Smooth muscle cell (in vitro differentiated cells): ENCODE results near the gene PGM1. TPM values are rescaled to one million over a fixed set of nuclear protein-coding genes. Genes with fewer than 3 reads are reported as not detected.

Source experiments
- DNase-seq: peaks from one replicate; lab custom pipeline; 2025; ENCODE audit not compliant: unreplicated experiment; lab: John Stamatoyannopoulos, UW
- H2AFZ ChIP-seq: fragments of 200-600 bp; sonication (generic); 2 replicates; pipeline ENCODE4 v1.6.0; 2016; ENCODE audit warnings: antibody characterized with exemption, low read depth, mild to moderate bottlenecking
- H3F3A ChIP-seq: fragments of 200-600 bp; sonication (generic); 2 replicates; pipeline ENCODE4 v1.6.0; 2017; ENCODE audit warnings: antibody characterized with exemption, low read depth
- H3K27ac ChIP-seq: fragments of 200-600 bp; sonication (generic); 2 replicates; pipeline ENCODE4 v1.5.1; 2016; ENCODE audit warnings: low read depth, mild to moderate bottlenecking
- H3K27me3 ChIP-seq: fragments of 200-600 bp; sonication (generic); 2 replicates; pipeline ENCODE4 v1.6.1; 2016; ENCODE audit warnings: low read depth, mild to moderate bottlenecking
- H3K36me3 ChIP-seq: fragments of 200-600 bp; sonication (generic); 2 replicates; pipeline ENCODE4 v1.5.1; 2016; ENCODE audit warnings: low read depth
- H3K4me1 ChIP-seq: fragments of 200-600 bp; sonication (generic); 2 replicates; pipeline ENCODE4 v1.5.1; 2016; ENCODE audit warnings: low read depth
- H3K4me2 ChIP-seq: fragments of 200-600 bp; sonication (generic); 2 replicates; pipeline ENCODE4 v1.6.0; 2016; ENCODE audit warnings: mild to moderate bottlenecking
- H3K4me3 ChIP-seq: fragments of 200-600 bp; sonication (generic); 2 replicates; pipeline ENCODE4 v1.5.1; 2016; ENCODE audit warnings: mild to moderate bottlenecking
- H3K79me2 ChIP-seq: fragments of 200-600 bp; sonication (generic); 2 replicates; pipeline ENCODE4 v1.6.0; 2016; ENCODE audit warnings: low read depth, mild to moderate bottlenecking
- H3K9ac ChIP-seq: fragments of 200-600 bp; sonication (generic); 2 replicates; pipeline ENCODE4 v1.6.0; 2016; ENCODE audit warnings: low read depth
- H3K9me3 ChIP-seq: fragments of 200-600 bp; sonication (generic); replicated peaks from 2 replicates; pipeline ENCODE4 v1.5.1; 2016; ENCODE audit warnings: low read depth
- H4K20me1 ChIP-seq: fragments of 200-600 bp; sonication (generic); 2 replicates; pipeline ENCODE4 v1.6.0; 2016; ENCODE audit warnings: low read depth
- WGBS: methylation state at CpG from one replicate; pipeline ENCODE4 v1.1.7; 2016; ENCODE audit warnings: low lambda C conversion rate; 5-methylcytosine and 5-hydroxymethylcytosine counted together
- polyA plus RNA-seq: library from polyadenylated mRNA; unstranded; fragments of >200 nt; fragmentation: Nextera tagmentation; extraction: Ambion mirVana; gene quantifications from 2 replicates; pipeline ENCODE4 v1.2.1, GENCODE V29; 2016
- total RNA-seq: library from RNA; depleted of rRNA; stranded (reverse); fragments of >200 nt; gene quantifications from 2 replicates; pipeline ENCODE4 v1.2.3, GENCODE V29; 2014
- TF ChIP-seq, protein P1 (sequence below): fragments of 200-600 bp; sonication (generic); IDR thresholded peaks from 2 replicates; pipeline ENCODE4 v1.5.1; 2017; ENCODE audit warnings: borderline replicate concordance, mild to moderate bottlenecking, antibody characterized with exemption; ENCODE audit not compliant: insufficient read depth, poor library complexity, severe bottlenecking

Gene PGM1
- total and polyA plus RNA-seq, 2 experiments from 2014 or later = 72.7 to 87.6 TPM

DNA sequence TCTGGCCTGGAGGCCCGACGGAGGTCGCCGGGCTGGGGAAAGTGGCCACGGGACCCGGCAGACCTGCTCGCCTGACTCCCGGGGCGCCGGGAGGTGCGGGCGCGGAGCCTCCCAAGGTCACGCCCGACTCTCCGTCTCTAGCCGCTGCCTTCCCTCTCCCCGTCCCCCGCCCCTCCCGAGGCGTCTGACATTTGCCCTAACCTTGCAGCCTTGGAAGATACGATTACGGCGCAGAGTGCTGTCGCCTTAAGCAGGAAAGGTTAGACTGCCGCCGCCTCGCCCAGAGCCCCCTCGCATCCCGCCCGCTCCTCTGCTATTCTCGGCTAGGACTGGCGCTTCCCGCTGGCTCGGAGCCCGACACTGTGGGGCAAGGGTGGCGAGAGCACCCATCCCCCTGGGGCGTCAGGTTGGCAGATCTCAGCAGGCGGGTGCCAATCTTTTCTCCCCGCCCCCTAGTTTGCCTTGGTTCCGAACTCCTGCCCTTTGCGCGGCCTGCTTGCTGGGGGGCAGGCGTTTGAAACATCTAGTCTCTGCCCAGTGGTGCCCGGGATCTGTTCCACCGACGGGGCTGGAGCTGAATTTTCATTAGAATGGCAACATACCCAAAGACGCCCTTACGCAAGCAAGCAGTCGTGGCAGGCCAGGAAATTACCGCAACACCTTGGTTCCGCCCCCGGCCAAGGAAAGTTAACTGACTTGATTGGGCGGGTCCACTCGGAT is 835 bp downstream of the PGM1 start:
- Histone ChIP-seq H3K4me2 (peak overlapping the region; percentile 92), H3K9me3 (no peaks in the 10 kb centered on the region), H3K27ac (peak overlapping the region; percentile 23), H3K36me3 (no peaks in the 10 kb centered on the region), H2AFZ (peak overlapping the region; percentile 100), H3F3A (no peaks in the 10 kb centered on the region), H3K4me1 (no peaks in the 10 kb centered on the region), H4K20me1 (peaks cover 26% of the 10 kb centered on the region), H3K27me3 (no peaks in the 10 kb centered on the region), H3K9ac (peak overlapping the region; percentile 63), H3K4me3 (peak overlapping the region; percentile 97), H3K79me2 (peaks cover 19% of the 10 kb centered on the region)
- DNase-seq = peak; percentile 55
- WGBS = 4% methylated on average over 50 of the region's 55 CpGs
- TF ChIP-seq, protein P1, sequence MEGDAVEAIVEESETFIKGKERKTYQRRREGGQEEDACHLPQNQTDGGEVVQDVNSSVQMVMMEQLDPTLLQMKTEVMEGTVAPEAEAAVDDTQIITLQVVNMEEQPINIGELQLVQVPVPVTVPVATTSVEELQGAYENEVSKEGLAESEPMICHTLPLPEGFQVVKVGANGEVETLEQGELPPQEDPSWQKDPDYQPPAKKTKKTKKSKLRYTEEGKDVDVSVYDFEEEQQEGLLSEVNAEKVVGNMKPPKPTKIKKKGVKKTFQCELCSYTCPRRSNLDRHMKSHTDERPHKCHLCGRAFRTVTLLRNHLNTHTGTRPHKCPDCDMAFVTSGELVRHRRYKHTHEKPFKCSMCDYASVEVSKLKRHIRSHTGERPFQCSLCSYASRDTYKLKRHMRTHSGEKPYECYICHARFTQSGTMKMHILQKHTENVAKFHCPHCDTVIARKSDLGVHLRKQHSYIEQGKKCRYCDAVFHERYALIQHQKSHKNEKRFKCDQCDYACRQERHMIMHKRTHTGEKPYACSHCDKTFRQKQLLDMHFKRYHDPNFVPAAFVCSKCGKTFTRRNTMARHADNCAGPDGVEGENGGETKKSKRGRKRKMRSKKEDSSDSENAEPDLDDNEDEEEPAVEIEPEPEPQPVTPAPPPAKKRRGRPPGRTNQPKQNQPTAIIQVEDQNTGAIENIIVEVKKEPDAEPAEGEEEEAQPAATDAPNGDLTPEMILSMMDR = no peak

DNA sequence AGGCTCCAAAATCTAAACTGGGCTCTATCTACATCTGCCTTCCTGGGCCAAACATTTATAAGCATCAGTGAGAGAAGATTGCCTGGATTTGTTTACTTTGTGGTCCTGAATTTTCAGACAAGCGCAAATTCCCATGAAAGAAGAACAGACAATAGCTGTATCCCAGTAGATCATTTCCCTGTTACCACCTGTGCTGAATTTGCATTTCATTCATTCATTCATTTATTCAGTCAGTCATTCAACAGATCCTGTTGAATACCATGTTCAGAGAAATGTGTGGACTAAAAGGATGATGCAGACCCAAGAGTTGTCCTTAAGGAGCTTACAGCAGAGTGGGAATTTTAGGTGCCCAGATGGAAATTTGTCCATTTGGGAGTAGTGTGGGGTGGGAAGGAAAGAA is 2.2 kb downstream of the PGM1 start:
- Histone ChIP-seq H2AFZ (no peak overlapping the region), H3K4me3 (no peak overlapping the region)

DNA sequence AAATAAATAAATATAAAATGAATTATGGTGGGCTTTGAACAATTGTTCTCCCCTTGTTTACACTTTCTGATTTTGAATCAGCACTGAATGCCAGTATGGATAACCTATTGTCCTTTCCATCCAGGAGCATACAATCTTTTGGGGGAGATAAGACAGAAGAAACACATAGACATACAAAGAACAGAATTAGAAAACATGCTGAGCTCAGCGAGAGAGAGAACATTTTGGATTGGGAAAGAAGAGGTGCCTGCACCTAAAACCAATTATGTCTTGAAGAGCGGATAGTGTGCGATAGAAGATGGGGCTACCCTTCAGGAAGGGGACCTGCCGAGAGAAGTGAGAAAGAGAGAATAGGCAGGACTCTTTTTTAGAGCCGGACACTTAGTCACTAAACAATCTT is 6.6 kb downstream of the PGM1 start:
- no peak overlapping the region for H3K9ac ChIP-seq

More for the DNA sequence above, 2.2 kb downstream of the PGM1 start:
- Histone ChIP-seq H4K20me1 (peaks cover 37% of the 10 kb centered on the region), H3K27me3 (no peaks in the 10 kb centered on the region), H3K9me3 (no peaks in the 10 kb centered on the region), H3F3A (no peaks in the 10 kb centered on the region), H3K27ac (no peak overlapping the region), H3K4me1 (no peaks in the 10 kb centered on the region), H3K4me2 (peak overlapping the region; percentile 92), H3K9ac (no peak overlapping the region), H3K79me2 (peaks cover 19% of the 10 kb centered on the region), H3K36me3 (no peaks in the 10 kb centered on the region)
- DNase-seq = no peak
- WGBS = 100% methylated on average over 1 of the region's 1 CpG
- TF ChIP-seq, protein P1 = no peak

More for the DNA sequence above, 6.6 kb downstream of the PGM1 start:
- TF ChIP-seq, protein P1 = no peak
- no peaks in the 10 kb centered on the region for H3F3A ChIP-seq
- H3K79me2 ChIP-seq = peaks cover 27% of the 10 kb centered on the region
- H3K27ac ChIP-seq = no peak overlapping the region
- no peaks in the 10 kb centered on the region for H3K27me3 ChIP-seq
- H3K4me1 ChIP-seq = no peaks in the 10 kb centered on the region
- no peak overlapping the region for H3K4me2 ChIP-seq
- H2AFZ ChIP-seq = no peak overlapping the region
- no peaks in the 10 kb centered on the region for H3K9me3 ChIP-seq
- no peak for DNase-seq
- no peaks in the 10 kb centered on the region for H3K36me3 ChIP-seq
- no peak overlapping the region for H3K4me3 ChIP-seq
- 90% methylated on average over 5 of the region's 5 CpGs for WGBS
- H4K20me1 ChIP-seq = peaks cover 79% of the 10 kb centered on the region
